GM12892 (cell line): ENCODE data around the gene HPCAL1.

Experiments
- POLR2A ChIP-seq: IDR thresholded peaks from 2 replicates; pipeline ENCODE4 v1.6.1; 2011; ENCODE audit warnings: low read depth, low read length, control low read depth
- POLR2AphosphoS5 ChIP-seq: IDR thresholded peaks from 2 replicates; pipeline ENCODE4 v1.6.1; 2011; ENCODE audit warnings: low read depth, low read length, control low read depth
- TAF1 ChIP-seq: IDR thresholded peaks from 2 replicates; pipeline ENCODE4 v1.6.1; 2011; ENCODE audit warnings: low read depth, mild to moderate bottlenecking, control low read depth, low read length, borderline replicate concordance

DNA sequence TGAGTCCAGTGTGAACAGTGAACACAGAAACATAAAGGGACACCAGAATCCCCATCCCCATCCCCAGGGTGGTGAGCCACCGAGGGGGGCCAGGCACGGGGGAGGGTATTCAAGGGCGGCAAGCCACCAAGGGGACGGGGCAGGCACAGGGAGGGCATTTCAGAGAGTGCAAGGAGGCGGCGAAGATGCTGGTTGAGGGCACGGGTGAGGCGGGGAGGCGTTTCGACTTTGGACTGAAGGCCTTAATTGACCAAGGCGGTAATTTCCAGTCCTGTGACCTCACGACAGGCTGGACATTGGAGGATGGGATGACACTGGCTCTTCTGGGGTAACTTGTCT, 75.0 kb downstream of the HPCAL1 start:
- TF ChIP-seq POLR2A (no peak), TAF1 (no peak), POLR2AphosphoS5 (no peak)
